OCI-LY1 (cell line): ENCODE data around the gene NUP210.

Experiments
- H2AFZ ChIP-seq: fragments of 200-600 bp; sonication (generic), shearing (Covaris generic); 2 replicates; pipeline ENCODE4 v1.6.0; 2014; ENCODE audit warnings: antibody characterized with exemption, mild to moderate bottlenecking, low read length
- H3F3A ChIP-seq: fragments of 200-600 bp; sonication (generic), shearing (Covaris generic); 2 replicates; pipeline ENCODE4 v1.6.0; 2014; ENCODE audit warnings: mild to moderate bottlenecking, antibody characterized with exemption, low read length, moderate library complexity; ENCODE audit not compliant: insufficient read depth
- H3K27ac ChIP-seq: fragments of 200-600 bp; sonication (generic); 2 replicates; pipeline ENCODE4 v1.5.1; 2014; ENCODE audit warnings: low read length, mixed run types, mild to moderate bottlenecking, low read depth; ENCODE audit not compliant: poor library complexity, severe bottlenecking
- H3K27me3 ChIP-seq: fragments of 200-600 bp; sonication (generic); 2 replicates; pipeline ENCODE4 v1.6.0; 2014; ENCODE audit warnings: antibody characterized with exemption, mild to moderate bottlenecking, low read length, moderate library complexity; ENCODE audit not compliant: insufficient read depth
- H3K36me3 ChIP-seq: fragments of 200-600 bp; sonication (generic); 2 replicates; pipeline ENCODE4 v1.6.1; 2014; ENCODE audit warnings: mild to moderate bottlenecking, antibody characterized with exemption, low read length, moderate library complexity, mixed read lengths; ENCODE audit not compliant: insufficient read depth
- H3K4me1 ChIP-seq: fragments of 200-600 bp; sonication (generic); 2 replicates; pipeline ENCODE4 v1.5.1; 2014; ENCODE audit warnings: mild to moderate bottlenecking, low read length, moderate library complexity; ENCODE audit not compliant: insufficient read depth, severe bottlenecking
- H3K4me2 ChIP-seq: fragments of 200-600 bp; sonication (generic), shearing (Covaris generic); 2 replicates; pipeline ENCODE4 v1.6.1; 2014; ENCODE audit warnings: low read length
- H3K4me3 ChIP-seq: fragments of 200-600 bp; sonication (generic); 2 replicates; pipeline ENCODE4 v1.5.1; 2014; ENCODE audit warnings: low read length, low read depth, mild to moderate bottlenecking, mixed read lengths; ENCODE audit not compliant: poor library complexity, severe bottlenecking
- H3K79me2 ChIP-seq: fragments of 200-600 bp; shearing (Covaris generic); 2 replicates; pipeline ENCODE4 v1.6.1; 2016; ENCODE audit warnings: mixed run types, low read length, mixed read lengths; ENCODE audit not compliant: insufficient read depth
- H3K9ac ChIP-seq: fragments of 200-600 bp; sonication (generic), shearing (Covaris generic); 2 replicates; pipeline ENCODE4 v1.6.1; 2014; ENCODE audit warnings: mild to moderate bottlenecking, low read length, mixed read lengths
- H3K9me2 ChIP-seq: fragments of 200-600 bp; sonication (generic), shearing (Covaris generic); 2 replicates; pipeline ENCODE4 v1.6.1; 2014; ENCODE audit warnings: low read depth, mild to moderate bottlenecking, low read length, mixed read lengths
- H3K9me3 ChIP-seq: fragments of 200-600 bp; shearing (Covaris generic); 2 replicates; pipeline ENCODE4 v1.6.1; 2014; ENCODE audit warnings: low read length, mixed read lengths
- H4K20me1 ChIP-seq: fragments of 200-600 bp; sonication (generic), shearing (Covaris generic); 2 replicates; pipeline ENCODE4 v1.6.0; 2016; ENCODE audit warnings: mild to moderate bottlenecking, low read length; ENCODE audit not compliant: insufficient read depth
- EZH2 ChIP-seq: fragments of 200-600 bp; sonication (generic), shearing (Covaris generic); IDR thresholded peaks from 2 replicates; pipeline ENCODE4 v1.8.0; 2017; ENCODE audit warnings: borderline replicate concordance, mixed run types, mild to moderate bottlenecking, antibody characterized with exemption, low read length, moderate library complexity, mixed read lengths
- TF ChIP-seq, protein P1 (sequence below): fragments of 200-600 bp; sonication (generic), shearing (Covaris generic); IDR thresholded peaks from 2 replicates; pipeline ENCODE4 v1.5.1; 2017; ENCODE audit warnings: mild to moderate bottlenecking, antibody characterized with exemption, low read length, moderate library complexity, mixed read lengths

Gene NUP210

DNA sequence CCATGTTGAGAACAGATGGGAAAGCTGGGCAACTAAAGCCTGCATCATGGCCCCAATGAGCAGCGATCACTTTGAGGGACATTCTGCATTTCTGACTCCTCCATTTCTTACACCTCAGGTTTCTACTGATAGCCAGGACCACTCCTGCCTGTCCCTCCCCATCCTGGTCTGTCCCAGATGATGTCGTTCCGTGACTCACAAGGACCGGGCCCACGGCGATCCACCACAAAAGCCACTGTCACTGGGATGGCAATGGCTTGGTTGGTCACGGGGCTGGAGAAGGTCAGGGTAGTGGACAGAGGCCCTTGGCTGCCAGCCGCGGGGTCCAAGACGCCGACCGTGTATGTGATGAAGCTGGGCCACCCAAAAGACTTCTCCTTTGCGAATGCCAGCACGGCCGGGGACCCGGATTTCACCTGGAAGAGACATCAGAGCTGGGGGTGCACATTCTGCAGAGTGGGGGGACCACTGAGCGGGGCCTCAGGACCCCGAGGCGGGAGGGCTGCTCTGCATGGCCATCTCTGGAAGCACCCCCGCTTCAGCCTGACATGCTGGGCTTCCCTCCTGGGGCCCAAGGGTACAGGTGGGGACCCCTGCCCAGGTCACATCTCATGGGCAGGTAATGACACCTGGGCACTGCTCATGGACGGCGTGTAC, 100.4 kb downstream of the NUP210 start:
- H3K4me3 ChIP-seq: no peak overlapping the region
- H3K27ac ChIP-seq: no peak overlapping the region
- no peak overlapping the region for H3K9ac ChIP-seq
- no peaks in the 10 kb centered on the region for H3K9me2 ChIP-seq
- TF ChIP-seq EZH2: no peak
- TF ChIP-seq, protein P1, sequence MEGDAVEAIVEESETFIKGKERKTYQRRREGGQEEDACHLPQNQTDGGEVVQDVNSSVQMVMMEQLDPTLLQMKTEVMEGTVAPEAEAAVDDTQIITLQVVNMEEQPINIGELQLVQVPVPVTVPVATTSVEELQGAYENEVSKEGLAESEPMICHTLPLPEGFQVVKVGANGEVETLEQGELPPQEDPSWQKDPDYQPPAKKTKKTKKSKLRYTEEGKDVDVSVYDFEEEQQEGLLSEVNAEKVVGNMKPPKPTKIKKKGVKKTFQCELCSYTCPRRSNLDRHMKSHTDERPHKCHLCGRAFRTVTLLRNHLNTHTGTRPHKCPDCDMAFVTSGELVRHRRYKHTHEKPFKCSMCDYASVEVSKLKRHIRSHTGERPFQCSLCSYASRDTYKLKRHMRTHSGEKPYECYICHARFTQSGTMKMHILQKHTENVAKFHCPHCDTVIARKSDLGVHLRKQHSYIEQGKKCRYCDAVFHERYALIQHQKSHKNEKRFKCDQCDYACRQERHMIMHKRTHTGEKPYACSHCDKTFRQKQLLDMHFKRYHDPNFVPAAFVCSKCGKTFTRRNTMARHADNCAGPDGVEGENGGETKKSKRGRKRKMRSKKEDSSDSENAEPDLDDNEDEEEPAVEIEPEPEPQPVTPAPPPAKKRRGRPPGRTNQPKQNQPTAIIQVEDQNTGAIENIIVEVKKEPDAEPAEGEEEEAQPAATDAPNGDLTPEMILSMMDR: no peak
- H3K9me3 ChIP-seq: no peaks in the 10 kb centered on the region
- no peaks in the 10 kb centered on the region for H3K79me2 ChIP-seq
- H2AFZ ChIP-seq: no peak overlapping the region
- H3K4me1 ChIP-seq: peaks cover under 1% of the 10 kb centered on the region
- no peaks in the 10 kb centered on the region for H3F3A ChIP-seq
- no peaks in the 10 kb centered on the region for H4K20me1 ChIP-seq
- H3K36me3 ChIP-seq: peaks cover 96% of the 10 kb centered on the region
- H3K4me2 ChIP-seq: no peak overlapping the region
- H3K27me3 ChIP-seq: no peaks in the 10 kb centered on the region

- Histone ChIP-seq H3K27me3 (no peaks in the 10 kb centered on the region), H3K9ac (no peak overlapping the region), H3K36me3 (peaks cover 96% of the 10 kb centered on the region), H3K4me3 (no peak overlapping the region), H3K79me2 (no peaks in the 10 kb centered on the region), H3K4me2 (no peak overlapping the region), H3K9me3 (no peaks in the 10 kb centered on the region), H3K27ac (no peak overlapping the region), H3F3A (no peaks in the 10 kb centered on the region), H2AFZ (no peak overlapping the region), H4K20me1 (no peaks in the 10 kb centered on the region), H3K4me1 (no peaks in the 10 kb centered on the region), H3K9me2 (no peaks in the 10 kb centered on the region)
- TF ChIP-seq EZH2: no peak
- TF ChIP-seq, protein P1: no peak
Measured at GRCh38 chr3:13318626-13319470, 101.3 kb downstream of the NUP210 start.

GRCh38 chr3:13317596-13318320, 102.4 kb downstream of the NUP210 start:
- H3K27me3 ChIP-seq: no peaks in the 10 kb centered on the region
- no peak overlapping the region for H2AFZ ChIP-seq
- H3K9me2 ChIP-seq: no peaks in the 10 kb centered on the region
- H3K4me1 ChIP-seq: no peaks in the 10 kb centered on the region
- no peaks in the 10 kb centered on the region for H3F3A ChIP-seq
- no peak overlapping the region for H3K4me2 ChIP-seq
- H4K20me1 ChIP-seq: no peaks in the 10 kb centered on the region
- no peak overlapping the region for H3K27ac ChIP-seq
- no peaks in the 10 kb centered on the region for H3K9me3 ChIP-seq
- no peak overlapping the region for H3K9ac ChIP-seq
- H3K4me3 ChIP-seq: no peak overlapping the region
- TF ChIP-seq EZH2: no peak
- TF ChIP-seq, protein P1: no peak
- H3K79me2 ChIP-seq: no peaks in the 10 kb centered on the region
- peaks cover 92% of the 10 kb centered on the region for H3K36me3 ChIP-seq
